ENCODE measurements around the gene ADAMTS7.

GRCh38 chr15:78796510-78796909, 14.8 kb downstream of the ADAMTS7 start:
- TF ChIP-seq ZNF561 (tag by site-specific recombination; IDR thresholded peaks at IDR 0.05; ENCODE audit: borderline replicate concordance) (no peak), CTCF (tag by site-specific recombination; IDR thresholded peaks at IDR 0.05) (no peak), ZNF202 (tag by site-specific recombination; IDR thresholded peaks at IDR 0.05; ENCODE audit: borderline replicate concordance) (no peak), ZBTB1 (tag by site-specific recombination; IDR thresholded peaks at IDR 0.05) (no peak), MYNN (tag by site-specific recombination; IDR thresholded peaks at IDR 0.05; ENCODE audit: borderline replicate concordance) (no peak), ZNF394 (tag by site-specific recombination; IDR thresholded peaks at IDR 0.05; ENCODE audit: borderline replicate concordance) (no peak)
